Lung microvascular endothelial cell (primary cell): Measurements from ENCODE around the gene MID1. TPM values are rescaled to one million over a fixed set of nuclear protein-coding genes. Genes with fewer than 3 reads are reported as not detected.
A peak's percentile ranks its signal among the peaks of the same experiment; 100 is the strongest.

ENCODE experiments used
- DNase-seq, 2 donors: peaks; one replicate each; pipeline versions ENCODE4 v3.0.0 to v3.0.0-alpha.2; 2010; ENCODE audit warnings: low read depth in 2 of 2
- total RNA-seq: library from RNA; depleted of rRNA; stranded (reverse); fragments of >200 nt; gene quantifications from 2 replicates; pipeline ENCODE4 v1.2.1, GENCODE V29; 2014

Gene MID1
- total RNA-seq, 1 donor from 2014 or later = 36.9 TPM

DNA sequence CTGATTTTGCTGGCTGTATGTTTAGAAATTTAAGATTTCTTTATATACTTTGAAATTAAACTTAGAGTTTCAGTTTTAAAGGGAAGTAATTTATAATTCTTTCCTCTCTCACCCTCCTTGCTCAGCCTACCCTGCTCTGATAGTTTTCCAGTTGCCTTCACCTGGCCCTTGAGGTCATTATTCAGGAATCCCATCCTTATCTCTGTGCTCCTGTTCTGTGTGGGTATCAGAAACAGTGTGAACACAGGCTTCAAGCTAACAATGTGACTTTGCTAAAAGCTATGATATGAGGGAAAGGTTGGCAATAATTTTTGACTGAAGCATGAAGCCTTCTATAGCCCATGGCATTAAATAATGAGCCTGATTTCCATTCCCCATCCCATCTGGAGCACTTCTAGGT lies 128.1 kb downstream of the MID1 start:
- no peak for DNase-seq

DNA sequence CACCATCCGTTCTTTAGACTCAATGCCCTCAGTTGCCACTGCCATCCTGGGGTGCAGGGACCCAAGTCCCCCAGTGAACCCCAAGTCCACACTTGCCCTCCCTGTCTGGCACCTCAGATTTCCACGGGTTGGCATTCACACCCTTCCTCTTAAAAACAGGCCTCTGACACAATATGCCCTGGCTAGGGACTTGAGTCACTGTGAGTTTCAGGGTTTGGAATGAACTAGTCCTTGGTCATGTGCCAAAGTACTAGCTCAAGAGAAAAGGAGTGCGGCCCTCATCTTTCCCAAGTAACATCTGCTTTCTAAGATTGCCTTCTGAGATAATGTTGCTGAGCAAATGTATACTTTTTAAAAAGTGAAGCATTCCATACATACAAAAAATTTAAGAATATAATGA lies 134.0 kb downstream of the MID1 start:
- DNase-seq = peak in 1 of 2 donors; percentile 65

- DNase-seq = peak in 1 of 2 donors; percentile 60
Measured at GRCh38 chrX:10485326-10485725, 135.1 kb downstream of the MID1 start.

DNA sequence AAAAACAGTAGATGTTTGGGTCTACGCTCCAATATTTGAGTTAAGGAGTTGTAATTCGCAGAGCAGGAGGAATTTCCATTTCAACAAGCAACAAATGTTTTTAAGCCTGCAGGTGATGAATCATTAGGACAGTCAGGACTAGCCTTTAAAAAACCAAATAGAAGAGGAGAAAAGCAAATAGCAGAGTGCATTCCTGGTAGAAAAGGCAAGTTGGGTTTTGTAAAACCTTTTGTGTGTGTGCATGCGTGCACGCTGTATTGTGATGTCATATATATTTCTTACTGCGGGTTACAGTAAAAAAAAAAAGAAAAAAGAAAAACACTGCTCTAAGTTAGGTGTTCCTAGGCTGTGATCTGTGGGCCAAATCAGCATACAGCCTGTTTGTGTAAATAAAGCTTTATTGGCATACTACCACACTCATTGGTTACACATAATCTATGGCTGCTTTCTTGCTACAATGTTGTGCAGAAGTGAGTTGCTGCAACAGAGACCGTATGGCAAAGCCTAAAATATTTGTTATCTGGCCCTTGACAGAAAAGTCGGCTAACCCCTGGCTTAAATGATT lies 135.6 kb downstream of the MID1 start:
- no peak for DNase-seq

- DNase-seq = peak; percentile 77 to 93
Measured at GRCh38 chrX:10483191-10483831, 137.1 kb downstream of the MID1 start.

DNA sequence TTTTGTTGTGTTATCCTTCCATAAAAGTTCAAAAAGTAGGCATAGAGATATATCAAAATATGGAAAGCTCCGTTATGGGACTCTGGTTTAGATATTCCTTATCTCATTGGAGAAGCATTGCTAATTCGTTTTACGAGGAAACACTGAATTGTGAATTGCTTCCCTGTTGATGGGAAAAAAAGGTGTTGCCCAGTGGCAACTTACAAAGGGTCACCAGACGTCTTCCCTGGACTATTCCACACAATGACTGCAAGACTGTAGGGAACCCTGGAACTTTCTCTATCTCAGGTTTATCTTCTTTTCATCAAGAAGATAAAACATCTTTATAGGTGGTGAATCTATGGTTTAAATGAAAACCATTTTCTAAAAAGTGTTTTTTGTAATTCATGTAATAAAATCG lies 137.7 kb downstream of the MID1 start:
- peak; percentile 33 to 62 for DNase-seq

GRCh38 chrX:10482261-10482660 lies 138.1 kb downstream of the MID1 start:
- DNase-seq = peak in 1 of 2 donors; percentile 54

GRCh38 chrX:10480861-10481260 lies 139.5 kb downstream of the MID1 start:
- DNase-seq = peak in 1 of 2 donors; percentile 17

DNA sequence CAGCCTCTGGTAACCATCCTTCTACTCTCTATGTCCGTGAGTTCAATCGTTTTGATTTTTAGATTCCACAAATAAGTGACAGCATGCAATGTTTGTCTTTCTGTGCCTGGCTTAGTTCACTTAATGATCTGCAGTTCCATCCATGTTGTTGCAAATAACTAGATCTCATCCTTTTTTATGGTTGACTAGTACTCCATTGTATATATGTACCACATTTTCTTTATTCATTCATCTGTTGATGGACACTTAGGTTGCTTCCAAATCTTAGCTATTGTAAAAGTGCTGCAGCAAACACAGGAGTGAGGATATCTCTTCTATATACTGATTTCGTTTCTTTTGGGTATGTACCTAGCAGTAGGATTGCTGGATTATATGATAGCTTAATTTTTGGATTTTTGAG lies 140.9 kb downstream of the MID1 start:
- DNase-seq = no peak

- DNase-seq = no peak
Measured at GRCh38 chrX:10477525-10477924, 142.9 kb downstream of the MID1 start.

DNA sequence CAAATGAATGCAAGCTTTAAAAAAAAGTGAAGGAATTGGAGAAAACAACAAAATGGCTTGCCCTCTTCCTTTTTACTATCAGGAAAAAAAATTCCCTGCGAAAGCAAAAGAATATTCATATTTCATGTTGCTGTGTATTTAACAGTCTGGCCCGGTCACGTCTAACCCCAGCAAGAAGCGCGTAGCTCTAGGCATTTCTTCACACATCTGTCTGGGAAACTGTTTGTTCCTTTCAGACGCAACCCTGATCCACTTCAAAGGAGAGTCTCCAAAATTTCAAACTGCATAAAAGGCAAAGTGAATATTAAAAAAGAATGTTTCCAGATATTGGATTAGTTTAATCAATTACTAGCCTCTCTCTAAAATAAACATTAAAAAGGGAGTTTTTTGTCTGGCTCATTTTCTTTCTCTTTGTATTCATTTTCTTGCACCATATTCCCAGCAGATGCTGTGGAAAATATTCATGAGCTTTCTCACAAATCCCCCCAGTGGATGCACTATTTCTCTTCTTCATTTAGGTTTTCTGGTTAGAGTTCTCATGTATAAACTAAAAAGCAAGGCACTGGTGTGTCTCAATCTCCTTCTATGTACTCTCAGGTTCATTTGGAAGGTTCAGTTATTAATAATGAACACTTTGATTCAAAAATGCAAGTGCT lies 145.3 kb downstream of the MID1 start:
- DNase-seq = no peak

- DNase-seq = peak in 1 of 2 donors; percentile 4
Measured at GRCh38 chrX:10474510-10474909, 145.9 kb downstream of the MID1 start.

DNA sequence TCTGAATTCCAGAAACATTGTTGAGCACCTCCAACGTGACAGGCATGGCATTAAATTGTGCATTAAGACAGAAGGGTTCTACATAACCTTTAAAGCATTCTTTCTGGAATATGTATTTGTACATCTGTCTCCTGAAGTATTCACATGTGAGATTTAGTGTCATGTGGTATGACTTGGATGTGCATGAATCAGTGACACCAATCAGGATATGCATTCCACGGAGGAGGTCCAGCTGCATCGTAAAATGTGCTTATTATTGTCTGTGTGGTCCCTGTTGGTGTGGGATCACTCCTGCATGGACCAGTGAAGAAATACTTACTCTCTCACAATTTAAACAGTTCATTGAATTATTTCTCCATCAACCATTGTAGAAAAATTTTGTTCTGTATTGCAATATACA lies 149.0 kb downstream of the MID1 start:
- no peak for DNase-seq

DNA sequence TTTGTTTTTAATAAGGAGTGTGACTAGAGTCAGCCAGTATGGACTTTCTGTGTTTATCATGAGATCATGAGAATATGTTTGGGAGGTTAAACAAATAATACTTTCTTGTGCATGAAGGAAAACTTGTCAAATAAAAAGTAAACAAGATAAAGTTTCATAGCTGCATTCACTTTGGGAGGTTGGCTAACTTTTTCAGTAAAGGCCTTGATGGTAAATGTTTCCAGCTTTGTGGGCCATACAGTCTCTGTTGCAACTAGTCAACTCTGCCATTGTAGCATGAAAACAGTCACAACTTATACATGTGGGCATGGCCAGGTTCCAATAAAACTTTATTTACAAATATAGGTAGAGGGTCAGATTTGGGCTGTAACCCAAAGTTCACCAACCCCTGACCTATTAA lies 150.4 kb downstream of the MID1 start:
- DNase-seq = no peak

DNA sequence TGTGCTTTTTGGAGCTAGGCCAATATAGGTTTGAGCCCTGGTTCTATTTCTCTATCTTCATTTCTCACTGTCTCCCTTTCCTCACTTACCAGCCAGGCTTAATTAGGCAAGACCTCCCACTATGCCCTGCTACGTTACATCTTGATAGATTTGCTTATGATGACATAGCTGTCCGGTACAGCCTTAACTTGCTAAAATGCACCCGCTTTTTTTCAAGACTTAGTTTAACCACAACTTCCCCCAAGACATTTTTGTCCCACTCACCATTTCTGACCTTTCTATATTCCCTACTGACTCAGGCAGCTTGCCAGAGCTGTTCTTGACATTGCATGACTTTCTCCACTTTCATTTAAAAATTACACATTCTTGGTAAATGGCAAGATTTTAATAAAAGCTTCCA lies 152.6 kb downstream of the MID1 start:
- peak in 1 of 2 donors; percentile 36 for DNase-seq

- DNase-seq = no peak
Measured at GRCh38 chrX:10465254-10465653, 155.1 kb downstream of the MID1 start.

- peak; percentile 20 to 39 for DNase-seq
Measured at GRCh38 chrX:10457092-10457491, 163.3 kb downstream of the MID1 start.

DNA sequence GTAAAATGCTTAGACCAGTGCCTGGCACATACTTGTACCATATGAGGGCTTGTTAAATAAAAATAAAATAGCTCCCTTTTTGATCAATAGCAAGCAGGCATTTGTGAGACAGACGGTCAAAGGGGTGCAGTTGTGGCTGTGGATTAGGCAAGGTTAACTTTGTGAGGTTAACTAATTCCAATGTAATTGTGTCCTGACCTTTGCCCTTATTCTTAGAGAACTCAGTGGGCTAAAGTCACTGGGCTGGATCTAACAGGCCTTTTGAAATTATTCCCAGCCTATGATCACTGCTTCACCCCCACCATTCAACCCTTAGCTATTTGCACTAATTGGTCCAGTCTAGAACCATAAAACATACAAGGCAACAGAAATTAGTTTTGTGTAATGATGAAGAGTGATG lies 166.4 kb downstream of the MID1 start:
- no peak for DNase-seq

DNA sequence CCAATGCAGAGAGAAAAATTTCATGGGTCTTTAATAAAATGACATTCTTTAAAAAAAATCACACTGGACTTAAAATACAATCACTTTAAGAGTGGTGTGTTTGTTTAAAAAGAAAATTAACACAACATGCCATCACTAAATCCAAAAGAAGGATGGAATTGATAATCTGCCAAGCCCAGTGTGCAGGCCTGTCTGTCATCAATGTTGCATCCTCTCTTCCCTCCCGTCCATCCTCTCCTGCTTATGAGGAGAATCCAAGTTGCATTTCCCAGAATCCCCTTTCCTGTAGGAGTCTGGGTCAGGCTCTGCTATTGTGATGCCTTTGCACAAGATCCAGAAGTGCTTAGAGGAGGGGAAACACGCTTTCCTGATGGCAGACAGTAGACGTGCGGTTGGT lies 169.4 kb downstream of the MID1 start:
- DNase-seq = no peak

GRCh38 chrX:10450229-10450958 lies 170.0 kb downstream of the MID1 start:
- DNase-seq = peak in 1 of 2 donors; percentile 53

DNA sequence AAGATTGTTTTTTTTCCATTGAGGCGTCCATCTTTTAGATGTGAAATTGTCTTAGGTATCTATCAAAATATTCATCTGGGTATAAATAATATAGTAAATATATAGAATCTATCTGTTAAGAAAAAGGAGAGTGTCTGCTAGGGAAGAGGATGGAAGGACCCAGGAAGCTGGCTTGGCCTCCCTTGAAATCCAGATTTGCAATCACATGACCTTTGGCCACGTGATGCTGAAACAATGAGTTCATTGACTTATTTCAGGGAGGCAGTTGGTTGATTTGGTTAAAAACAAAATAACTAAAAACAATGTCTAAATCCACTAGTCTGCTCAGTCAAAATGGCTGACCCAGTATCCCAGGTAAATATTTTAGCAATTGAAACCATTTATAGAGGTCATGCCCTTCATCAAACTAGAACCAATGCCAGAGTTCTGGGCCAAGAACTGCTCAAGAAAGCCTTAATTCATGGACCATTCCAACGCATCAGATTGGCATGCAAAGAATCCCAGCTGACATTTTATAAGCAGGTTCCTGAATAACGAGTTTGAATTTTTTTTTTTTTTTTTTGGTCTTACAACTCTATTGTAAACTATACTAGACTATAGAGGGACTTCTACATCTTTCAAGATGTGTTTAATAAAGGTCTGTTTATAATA lies 172.7 kb downstream of the MID1 start:
- DNase-seq = peak in 1 of 2 donors; percentile 36

- DNase-seq = peak; percentile 18 to 22
Measured at GRCh38 chrX:10444204-10444603, 176.2 kb downstream of the MID1 start.
